Measurements from ENCODE around the gene CAPNS2. TPM values are rescaled to one million over a fixed set of nuclear protein-coding genes. Genes with fewer than 3 reads are reported as not detected.

The CAPNS2 gene
- total RNA-seq, 5 donors from 2014 or later (not counting 1 experiment from before 2014, with no cell fraction given) = not detected

DNA sequence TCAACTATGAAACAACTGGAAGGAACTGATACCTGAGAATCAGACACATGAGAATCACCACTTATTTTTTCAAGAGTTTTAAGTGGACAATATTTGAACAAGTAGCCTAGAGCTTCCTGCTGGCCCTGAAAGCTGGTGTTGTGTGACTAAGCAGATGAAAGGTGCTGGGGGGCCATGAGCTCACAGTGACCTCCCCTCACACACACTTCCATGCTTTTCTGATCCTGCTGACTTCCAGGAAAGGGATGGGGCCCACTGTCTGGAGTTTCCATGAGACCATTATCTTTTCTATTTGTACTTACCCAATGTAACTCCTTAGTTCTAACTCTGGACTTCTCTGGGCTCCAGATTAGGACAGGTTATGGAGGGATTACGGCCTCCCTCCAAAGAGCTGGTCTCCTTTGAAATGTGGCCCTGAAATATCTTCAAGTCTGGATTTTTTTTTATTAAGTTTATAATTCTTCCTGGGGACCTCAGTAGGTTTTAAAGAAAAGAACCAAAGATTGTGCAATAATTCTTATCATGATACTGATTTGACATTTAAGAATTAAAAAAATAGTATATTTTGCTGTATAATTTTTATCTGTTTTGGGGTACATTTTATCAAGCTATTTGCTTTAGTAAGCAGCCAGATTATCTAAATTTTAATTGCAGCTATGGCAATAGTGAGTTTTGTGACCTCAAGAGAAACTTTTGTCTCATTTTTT, 4.9 kb downstream of the CAPNS2 start:
- Mint-ChIP-seq H3K9me3 (no peaks in the 10 kb centered on the region), H3K4me3 (no peak overlapping the region), H3K27me3 (peaks cover 2 to 5% of the 10 kb centered on the region in 2 donors), H3K27ac (no peak overlapping the region), H3K36me3 (no peaks in the 10 kb centered on the region), H3K4me1 (no peaks in the 10 kb centered on the region)
- H3K4me3 ChIP-seq (ENCODE audit: control insufficient read depth in 1 of 2, extremely low read depth in 1 of 2, low read length in 1 of 2) = no peak overlapping the region
- no peaks in the 10 kb centered on the region for H3K9me3 ChIP-seq
- CTCF ChIA-PET = no interaction called here
- H3K4me1 ChIP-seq (ENCODE audit: control insufficient read depth in 1 of 2, extremely low read depth in 1 of 2, insufficient read depth in 2 of 2, low read length in 2 of 2) = no peaks in the 10 kb centered on the region
- H3K36me3 ChIP-seq (ENCODE audit: control insufficient read depth in 2 of 2, extremely low read depth in 1 of 2, insufficient read depth in 1 of 2, low read length in 1 of 2) = no peaks in the 10 kb centered on the region
- DNase-seq (no peak), ATAC-seq (replicated peaks in 1 of 4) (no peak)
- H3K27me3 ChIP-seq (replicated peaks in 1 of 2; ENCODE audit: control insufficient read depth in 2 of 2, extremely low read depth in 1 of 2, insufficient read depth in 2 of 2, low read length in 1 of 2) = peaks cover 0 to 5% of the 10 kb centered on the region in 2 experiments
- no peak overlapping the region for H3K27ac ChIP-seq (ENCODE audit: low read length)
- POLR2A ChIA-PET = no interaction called here
- WGBS (ENCODE audit: insufficient coverage) = no CpG with 5 or more reads among the region's 1 CpG

GRCh38 chr16:55572439-55572838, 6.0 kb downstream of the CAPNS2 start:
- no peaks in the 10 kb centered on the region for H3K4me1 Mint-ChIP-seq
- no peaks in the 10 kb centered on the region for H3K36me3 Mint-ChIP-seq
- H3K4me1 ChIP-seq (ENCODE audit: control insufficient read depth in 1 of 2, extremely low read depth in 1 of 2, insufficient read depth in 2 of 2, low read length in 2 of 2) = no peaks in the 10 kb centered on the region
- H3K36me3 ChIP-seq (ENCODE audit: control insufficient read depth in 2 of 2, extremely low read depth in 1 of 2, insufficient read depth in 1 of 2, low read length in 1 of 2) = no peaks in the 10 kb centered on the region
- H3K27ac ChIP-seq (ENCODE audit: low read length) = no peak overlapping the region
- no peak overlapping the region for H3K4me3 Mint-ChIP-seq
- H3K9me3 Mint-ChIP-seq = no peaks in the 10 kb centered on the region
- no peaks in the 10 kb centered on the region for H3K9me3 ChIP-seq
- ATAC-seq (replicated peaks in 1 of 4) = no peak
- no peak overlapping the region for H3K27ac Mint-ChIP-seq
- ChIA-PET POLR2A (no interaction called here), CTCF (interaction anchor here in 1 of 2 donors (0.5 kb wide), 1 partner anchor 34 kb away, joined by 3 read pairs; no protein-coding TSS in a partner anchor)
- no CpG with 5 or more reads among the region's 4 CpGs for WGBS (ENCODE audit: insufficient coverage)
- no peak overlapping the region for H3K4me3 ChIP-seq (ENCODE audit: control insufficient read depth in 1 of 2, extremely low read depth in 1 of 2, low read length in 1 of 2)
- H3K27me3 Mint-ChIP-seq = peaks cover 0 to 5% of the 10 kb centered on the region in 2 donors
- H3K27me3 ChIP-seq (replicated peaks in 1 of 2; ENCODE audit: control insufficient read depth in 2 of 2, extremely low read depth in 1 of 2, insufficient read depth in 2 of 2, low read length in 1 of 2) = peaks cover 0 to 3% of the 10 kb centered on the region in 2 experiments
- DNase-seq = no peak

- no peaks in the 10 kb centered on the region for H3K4me1 ChIP-seq (ENCODE audit: control insufficient read depth in 1 of 2, extremely low read depth in 1 of 2, insufficient read depth in 2 of 2, low read length in 2 of 2)
- no peak overlapping the region for H3K4me3 ChIP-seq (ENCODE audit: control insufficient read depth in 1 of 2, extremely low read depth in 1 of 2, low read length in 1 of 2)
- ATAC-seq (replicated peaks in 1 of 4) (no peak), DNase-seq (no peak)
- H3K4me3 Mint-ChIP-seq = no peak overlapping the region
- H3K27me3 Mint-ChIP-seq = no peaks in the 10 kb centered on the region
- no peak overlapping the region for H3K27ac Mint-ChIP-seq
- peaks cover 0 to 3% of the 10 kb centered on the region in 2 experiments for H3K27me3 ChIP-seq (replicated peaks in 1 of 2; ENCODE audit: control insufficient read depth in 2 of 2, extremely low read depth in 1 of 2, insufficient read depth in 2 of 2, low read length in 1 of 2)
- H3K9me3 ChIP-seq = no peaks in the 10 kb centered on the region
- WGBS (ENCODE audit: insufficient coverage) = no CpG with 5 or more reads among the region's 2 CpGs
- no peaks in the 10 kb centered on the region for H3K4me1 Mint-ChIP-seq
- H3K27ac ChIP-seq (ENCODE audit: low read length) = no peak overlapping the region
- H3K36me3 Mint-ChIP-seq = no peaks in the 10 kb centered on the region
- POLR2A ChIA-PET = no interaction called here
- no peaks in the 10 kb centered on the region for H3K9me3 Mint-ChIP-seq
- CTCF ChIA-PET = no interaction called here
- no peaks in the 10 kb centered on the region for H3K36me3 ChIP-seq (ENCODE audit: control insufficient read depth in 2 of 2, extremely low read depth in 1 of 2, insufficient read depth in 1 of 2, low read length in 1 of 2)
Observed at GRCh38 chr16:55574811-55575210, 8.3 kb downstream of the CAPNS2 start.

DNA sequence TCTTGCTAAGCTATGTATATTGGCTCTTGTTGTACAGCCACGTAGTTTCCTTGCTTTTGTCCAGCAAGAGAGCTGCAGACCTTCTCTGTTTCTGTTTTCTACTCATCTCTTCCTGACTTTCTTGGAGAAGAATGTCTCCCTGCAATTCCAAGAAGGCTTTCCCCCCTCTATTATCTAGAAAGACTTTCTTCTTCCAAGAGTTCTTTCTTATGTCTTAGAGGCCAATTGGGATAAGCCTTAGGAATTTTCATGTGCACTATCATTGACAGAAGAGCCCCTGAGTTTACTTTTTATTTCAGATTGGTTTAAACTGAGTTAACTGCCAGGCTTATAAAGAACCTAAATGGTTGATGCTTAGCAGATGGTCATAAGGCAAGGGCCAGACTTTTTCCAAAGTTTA, 9.0 kb downstream of the CAPNS2 start:
- ChIA-PET POLR2A (interaction anchor here in 1 of 2 donors (0.6 kb wide), 2 partner anchors 48 to 50 kb away, joined by 4 to 8 read pairs; no protein-coding TSS in a partner anchor), CTCF (interaction anchor here in 1 of 2 donors (0.6 kb wide), 1 partner anchor 160 kb away, joined by 4 read pairs; no protein-coding TSS in a partner anchor)
- H3K4me3 Mint-ChIP-seq = no peak overlapping the region
- no peaks in the 10 kb centered on the region for H3K36me3 Mint-ChIP-seq
- no peaks in the 10 kb centered on the region for H3K27me3 Mint-ChIP-seq
- Histone ChIP-seq H3K36me3 (ENCODE audit: control insufficient read depth in 2 of 2, extremely low read depth in 1 of 2, insufficient read depth in 1 of 2, low read length in 1 of 2) (no peaks in the 10 kb centered on the region), H3K4me3 (ENCODE audit: control insufficient read depth in 1 of 2, extremely low read depth in 1 of 2, low read length in 1 of 2) (no peak overlapping the region), H3K27ac (ENCODE audit: low read length) (no peak overlapping the region), H3K9me3 (no peaks in the 10 kb centered on the region), H3K27me3 (replicated peaks in 1 of 2; ENCODE audit: control insufficient read depth in 2 of 2, extremely low read depth in 1 of 2, insufficient read depth in 2 of 2, low read length in 1 of 2) (no peaks in the 10 kb centered on the region), H3K4me1 (ENCODE audit: control insufficient read depth in 1 of 2, extremely low read depth in 1 of 2, insufficient read depth in 2 of 2, low read length in 2 of 2) (no peaks in the 10 kb centered on the region)
- ATAC-seq (replicated peaks in 1 of 4) (no peak), DNase-seq (no peak)
- WGBS (ENCODE audit: insufficient coverage) = no CpG with 5 or more reads among the region's 1 CpG
- H3K9me3 Mint-ChIP-seq = no peaks in the 10 kb centered on the region
- no peak overlapping the region for H3K27ac Mint-ChIP-seq
- no peaks in the 10 kb centered on the region for H3K4me1 Mint-ChIP-seq

DNA sequence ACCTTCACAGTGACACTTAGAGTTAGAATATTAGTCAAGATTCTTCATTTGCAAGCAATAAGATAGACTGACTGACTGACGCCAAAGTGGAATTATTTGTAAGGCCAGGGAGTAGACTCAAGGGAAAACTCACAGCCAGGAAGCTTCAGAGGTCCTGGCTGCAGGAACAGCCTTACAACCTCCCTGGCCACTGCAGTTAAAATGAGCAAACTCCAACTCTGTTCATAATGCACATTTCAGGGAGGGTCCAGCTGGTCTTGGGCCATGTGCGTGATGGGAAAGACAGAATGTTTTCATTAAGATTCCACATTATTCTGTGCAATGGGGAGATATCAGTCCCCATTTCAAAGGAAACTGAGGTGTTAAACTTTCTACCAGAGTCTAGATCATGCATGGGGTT, 9.9 kb downstream of the CAPNS2 start:
- Histone ChIP-seq H3K36me3 (ENCODE audit: control insufficient read depth in 2 of 2, extremely low read depth in 1 of 2, insufficient read depth in 1 of 2, low read length in 1 of 2) (no peaks in the 10 kb centered on the region), H3K27ac (ENCODE audit: low read length) (no peak overlapping the region), H3K27me3 (replicated peaks in 1 of 2; ENCODE audit: control insufficient read depth in 2 of 2, extremely low read depth in 1 of 2, insufficient read depth in 2 of 2, low read length in 1 of 2) (no peaks in the 10 kb centered on the region), H3K4me3 (ENCODE audit: control insufficient read depth in 1 of 2, extremely low read depth in 1 of 2, low read length in 1 of 2) (no peak overlapping the region), H3K4me1 (ENCODE audit: control insufficient read depth in 1 of 2, extremely low read depth in 1 of 2, insufficient read depth in 2 of 2, low read length in 2 of 2) (no peaks in the 10 kb centered on the region), H3K9me3 (no peaks in the 10 kb centered on the region)
- Mint-ChIP-seq H3K36me3 (no peaks in the 10 kb centered on the region), H3K27ac (no peak overlapping the region), H3K4me1 (no peaks in the 10 kb centered on the region), H3K27me3 (no peaks in the 10 kb centered on the region), H3K4me3 (no peak overlapping the region), H3K9me3 (no peaks in the 10 kb centered on the region)
- DNase-seq = no peak
- ChIA-PET CTCF (no interaction called here), POLR2A (no interaction called here)
- no peak for ATAC-seq (replicated peaks in 1 of 4)
- WGBS (ENCODE audit: insufficient coverage) = no CpG with 5 or more reads among the region's 2 CpGs

GRCh38 chr16:55577887-55578286, 11.4 kb downstream of the CAPNS2 start:
- 55% methylated on average over 3 of the region's 3 CpGs for WGBS (ENCODE audit: insufficient coverage)
- CTCF ChIA-PET = no interaction called here
- H3K27me3 Mint-ChIP-seq = peaks cover 0 to 2% of the 10 kb centered on the region in 2 donors

More at GRCh38 chr16:55577887-55578286, 11.4 kb downstream of the CAPNS2 start:
- no peaks in the 10 kb centered on the region for H3K4me1 ChIP-seq (ENCODE audit: control insufficient read depth in 1 of 2, extremely low read depth in 1 of 2, insufficient read depth in 2 of 2, low read length in 2 of 2)
- no peaks in the 10 kb centered on the region for H3K36me3 ChIP-seq (ENCODE audit: control insufficient read depth in 2 of 2, extremely low read depth in 1 of 2, insufficient read depth in 1 of 2, low read length in 1 of 2)
- H3K9me3 ChIP-seq = no peaks in the 10 kb centered on the region
- Mint-ChIP-seq H3K4me3 (no peak overlapping the region), H3K27ac (no peak overlapping the region), H3K36me3 (no peaks in the 10 kb centered on the region), H3K4me1 (no peaks in the 10 kb centered on the region), H3K9me3 (no peaks in the 10 kb centered on the region)
- no peak overlapping the region for H3K27ac ChIP-seq (ENCODE audit: low read length)
- no peak for ATAC-seq (replicated peaks in 1 of 4)
- no peak for DNase-seq
- no peak overlapping the region for H3K4me3 ChIP-seq (ENCODE audit: control insufficient read depth in 1 of 2, extremely low read depth in 1 of 2, low read length in 1 of 2)
- POLR2A ChIA-PET = no interaction called here
- H3K27me3 ChIP-seq (replicated peaks in 1 of 2; ENCODE audit: control insufficient read depth in 2 of 2, extremely low read depth in 1 of 2, insufficient read depth in 2 of 2, low read length in 1 of 2) = no peaks in the 10 kb centered on the region

Measured in T-cell (primary cell).